SK-N-MC (cell line): ENCODE results near the gene LRRC3.

Source experiments
- FOXP2 ChIP-seq: optimal IDR thresholded peaks from 2 replicates; pipeline ENCODE3; 2011; ENCODE audit warnings: mild to moderate bottlenecking, moderate library complexity; ENCODE audit not compliant: insufficient read depth; ENCODE audit errors: extremely low read length, control extremely low read depth
- POLR2AphosphoS5 ChIP-seq: IDR thresholded peaks from 2 replicates; pipeline ENCODE4 v1.6.1; 2012; ENCODE audit warnings: mild to moderate bottlenecking, low read depth, low read length, borderline replicate concordance

GRCh38 chr21:44450999-44451398 lies 4.3 kb upstream of the LRRC3 start:
- TF ChIP-seq POLR2AphosphoS5 (no peak), FOXP2 (no peak)
